ENCODE measurements around the gene KRT38.

KRT38 gene

DNA sequence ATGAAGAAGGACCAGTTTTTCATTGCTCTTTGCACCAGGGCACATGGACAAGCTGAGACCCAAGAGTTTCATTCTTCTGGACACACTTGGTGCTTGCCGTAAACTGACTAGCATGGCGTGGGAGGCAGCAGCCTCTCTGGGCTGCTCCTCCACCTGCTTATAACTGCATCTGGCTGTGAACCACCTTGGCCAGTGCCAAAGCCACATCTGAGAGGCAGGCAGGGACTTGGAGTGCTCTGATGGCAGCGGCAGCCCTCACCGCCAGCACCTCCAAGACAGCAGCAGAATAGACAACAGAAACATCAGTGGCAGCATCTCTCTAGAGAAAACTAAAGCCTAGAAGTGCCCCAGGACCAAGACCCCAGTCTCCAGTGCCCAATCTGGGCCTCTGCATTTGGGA is 21.1 kb downstream of the KRT38 start:
- DNase-seq (ENCODE audit: extremely low read depth, low read depth), result no peak
- H3K4me3 ChIP-seq (replicated peaks; ENCODE audit: low read depth, low read length), result no peak overlapping the region
- TF ChIP-seq, protein P1, sequence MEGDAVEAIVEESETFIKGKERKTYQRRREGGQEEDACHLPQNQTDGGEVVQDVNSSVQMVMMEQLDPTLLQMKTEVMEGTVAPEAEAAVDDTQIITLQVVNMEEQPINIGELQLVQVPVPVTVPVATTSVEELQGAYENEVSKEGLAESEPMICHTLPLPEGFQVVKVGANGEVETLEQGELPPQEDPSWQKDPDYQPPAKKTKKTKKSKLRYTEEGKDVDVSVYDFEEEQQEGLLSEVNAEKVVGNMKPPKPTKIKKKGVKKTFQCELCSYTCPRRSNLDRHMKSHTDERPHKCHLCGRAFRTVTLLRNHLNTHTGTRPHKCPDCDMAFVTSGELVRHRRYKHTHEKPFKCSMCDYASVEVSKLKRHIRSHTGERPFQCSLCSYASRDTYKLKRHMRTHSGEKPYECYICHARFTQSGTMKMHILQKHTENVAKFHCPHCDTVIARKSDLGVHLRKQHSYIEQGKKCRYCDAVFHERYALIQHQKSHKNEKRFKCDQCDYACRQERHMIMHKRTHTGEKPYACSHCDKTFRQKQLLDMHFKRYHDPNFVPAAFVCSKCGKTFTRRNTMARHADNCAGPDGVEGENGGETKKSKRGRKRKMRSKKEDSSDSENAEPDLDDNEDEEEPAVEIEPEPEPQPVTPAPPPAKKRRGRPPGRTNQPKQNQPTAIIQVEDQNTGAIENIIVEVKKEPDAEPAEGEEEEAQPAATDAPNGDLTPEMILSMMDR (IDR thresholded peaks at IDR 0.05; ENCODE audit: low read depth, low read length, missing control alignments), result no peak

DNA sequence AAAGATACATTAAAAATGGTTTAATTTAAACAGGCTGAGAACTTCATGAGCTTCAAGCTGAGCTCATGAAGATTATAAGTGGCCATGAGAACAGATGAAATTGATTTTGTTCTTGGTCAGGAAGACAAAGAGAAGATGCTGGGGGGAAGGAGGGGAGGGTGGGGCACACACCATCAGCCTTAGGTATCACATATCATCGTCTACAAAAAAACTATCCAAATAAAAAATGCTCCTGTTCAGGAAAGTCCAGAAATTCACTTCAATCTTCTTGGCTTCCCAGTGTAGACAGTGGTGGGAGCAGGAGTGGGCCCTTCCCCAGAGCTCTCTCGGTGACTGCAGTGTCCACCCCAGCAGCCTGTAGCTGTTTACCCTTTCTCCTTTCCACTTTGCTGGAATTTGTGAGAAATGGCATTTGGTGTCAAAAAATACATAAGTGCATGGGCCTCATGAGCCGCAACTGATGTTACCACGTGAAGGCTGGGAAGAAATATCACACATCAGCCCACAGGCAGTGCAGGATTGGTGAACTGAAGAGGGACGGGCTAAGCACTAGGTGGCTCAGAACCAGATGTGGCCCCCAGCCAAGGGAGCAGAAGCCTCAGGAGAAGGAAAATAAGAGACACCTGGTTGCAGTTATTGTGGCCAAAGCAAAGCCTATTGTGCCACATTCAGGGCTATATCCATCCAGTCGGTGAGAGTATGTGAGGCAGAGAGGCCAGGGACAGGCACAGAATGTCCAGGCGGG is 22.5 kb downstream of the KRT38 start:
- TF ChIP-seq, protein P1 (IDR thresholded peaks at IDR 0.05; ENCODE audit: low read depth, low read length, missing control alignments), result no peak
- no peak for DNase-seq (ENCODE audit: extremely low read depth, low read depth)
- H3K4me3 ChIP-seq (replicated peaks; ENCODE audit: low read depth, low read length), result no peak overlapping the region

DNA sequence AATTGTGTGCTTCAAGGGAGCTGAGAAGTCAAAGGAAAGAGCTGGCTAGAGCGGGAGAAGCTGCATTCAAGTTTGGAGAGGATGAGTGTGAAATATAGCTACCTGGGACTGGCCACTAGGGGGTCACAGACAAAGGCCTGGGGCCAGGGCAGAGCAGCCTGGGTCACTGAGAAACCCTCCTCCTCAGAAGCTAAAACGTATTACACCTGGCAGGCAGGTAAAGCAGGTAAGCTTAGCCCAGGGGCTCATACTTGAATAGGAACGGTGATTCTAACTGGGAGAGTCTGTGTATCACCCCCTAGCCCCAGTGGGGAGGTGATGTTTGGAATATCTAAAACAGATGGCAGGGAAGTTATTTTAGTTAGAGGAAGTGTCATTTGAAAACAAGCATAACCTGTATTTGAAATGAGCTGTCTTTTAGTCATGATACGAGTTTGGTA is 23.2 kb downstream of the KRT38 start:
- DNase-seq (ENCODE audit: extremely low read depth, low read depth), result no peak
- TF ChIP-seq, protein P1 (IDR thresholded peaks at IDR 0.05; ENCODE audit: low read depth, low read length, missing control alignments), result peak; percentile 54
- H3K4me3 ChIP-seq (replicated peaks; ENCODE audit: low read depth, low read length), result no peak overlapping the region

DNA sequence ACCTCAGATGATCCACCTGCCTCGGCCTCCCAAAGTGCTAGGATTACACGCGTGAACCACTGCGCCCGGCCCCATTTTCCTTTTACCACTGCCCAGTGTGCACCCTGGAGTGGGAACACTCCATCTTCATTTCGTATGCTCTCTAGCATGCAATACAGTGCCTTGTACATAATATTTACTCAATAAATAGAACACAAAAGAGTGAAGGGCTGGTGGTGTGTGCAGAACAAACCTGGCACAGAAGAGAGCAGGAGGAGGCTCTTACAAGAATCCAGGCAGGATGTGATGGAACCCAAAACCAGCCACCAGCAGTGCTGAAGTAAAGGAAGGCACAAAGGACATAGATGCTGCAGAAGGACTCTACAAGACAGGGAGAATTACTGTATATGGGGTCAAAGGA is 23.7 kb downstream of the KRT38 start:
- TF ChIP-seq, protein P1 (IDR thresholded peaks at IDR 0.05; ENCODE audit: low read depth, low read length, missing control alignments), result no peak
- no peak overlapping the region for H3K4me3 ChIP-seq (replicated peaks; ENCODE audit: low read depth, low read length)
- DNase-seq (ENCODE audit: extremely low read depth, low read depth), result no peak

DNA sequence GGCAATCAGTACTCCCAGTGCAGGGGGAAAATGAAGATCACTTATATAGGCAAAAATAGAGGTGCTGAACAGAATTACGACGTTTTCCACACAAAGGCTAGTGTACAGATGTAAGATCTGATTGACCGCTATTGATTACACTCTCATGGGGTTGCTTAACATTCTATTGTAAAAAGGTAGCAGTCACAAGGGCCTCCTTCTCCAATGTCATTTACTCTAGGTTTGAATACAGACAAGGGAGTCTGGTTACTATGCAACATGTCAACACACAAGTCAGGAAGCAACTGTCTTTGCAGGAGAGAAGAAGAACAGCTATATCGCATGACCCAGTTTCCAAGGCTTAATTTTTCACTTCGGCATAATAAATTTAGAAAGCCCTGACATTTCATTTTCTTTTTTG is 24.3 kb downstream of the KRT38 start:
- TF ChIP-seq, protein P1 (IDR thresholded peaks at IDR 0.05; ENCODE audit: low read depth, low read length, missing control alignments), result no peak
- H3K4me3 ChIP-seq (replicated peaks; ENCODE audit: low read depth, low read length), result no peak overlapping the region
- no peak for DNase-seq (ENCODE audit: extremely low read depth, low read depth)

DNA sequence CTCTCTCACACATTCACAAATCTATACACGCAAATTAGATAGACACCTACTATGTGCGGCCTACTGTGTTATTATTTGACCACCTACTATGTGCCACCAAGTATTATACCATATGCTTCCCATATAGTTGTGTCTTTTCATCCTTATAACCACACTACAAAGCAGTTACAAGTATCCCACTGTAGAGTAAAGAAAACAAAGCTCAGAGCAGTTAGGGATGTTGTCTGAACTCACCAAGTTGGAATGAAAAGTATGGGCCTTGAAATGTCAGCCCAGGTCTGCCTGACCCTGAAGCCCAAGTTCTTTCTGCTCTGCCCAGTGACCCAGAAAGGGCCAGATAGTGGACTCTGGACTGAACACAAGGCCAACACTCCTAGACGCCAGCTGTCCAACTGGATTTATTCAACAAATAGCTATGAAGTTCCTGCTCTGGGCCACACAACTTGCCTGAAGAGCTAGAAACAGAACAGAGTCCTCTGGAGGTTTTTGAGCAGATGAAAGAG is 24.9 kb downstream of the KRT38 start:
- H3K4me3 ChIP-seq (replicated peaks; ENCODE audit: low read depth, low read length), result no peak overlapping the region
- no peak for DNase-seq (ENCODE audit: extremely low read depth, low read depth)
- TF ChIP-seq, protein P1 (IDR thresholded peaks at IDR 0.05; ENCODE audit: low read depth, low read length, missing control alignments), result no peak
